HFF-Myc (cell line): ENCODE measurements around the gene FYB1.

Source experiments
- DNase-seq: peaks from one replicate; pipeline ENCODE4 v3.0.0-alpha.2; 2011; ENCODE audit warnings: low read depth; ENCODE audit errors: extremely low read depth
- H3K4me3 ChIP-seq: replicated peaks from 2 replicates; pipeline ENCODE4 v1.5.1; 2011; ENCODE audit warnings: low read depth, mild to moderate bottlenecking, control low read depth, low read length
- CTCF ChIP-seq: IDR thresholded peaks from 2 replicates; pipeline ENCODE4 v1.5.1; 2012; ENCODE audit warnings: mild to moderate bottlenecking, low read depth, low read length, control low read depth; ENCODE audit errors: missing control alignments

The FYB1 gene

GRCh38 chr5:39118638-39119037 is 100.7 kb downstream of the FYB1 start:
- DNase-seq = no peak
- no peak for TF ChIP-seq CTCF
- H3K4me3 ChIP-seq = no peak overlapping the region

GRCh38 chr5:39117401-39117800 is 102.0 kb downstream of the FYB1 start:
- no peak for DNase-seq
- no peak overlapping the region for H3K4me3 ChIP-seq
- TF ChIP-seq CTCF = no peak

- no peak for DNase-seq
- no peak for TF ChIP-seq CTCF
Measured at GRCh38 chr5:39116344-39117170, 102.8 kb downstream of the FYB1 start.

GRCh38 chr5:39115644-39116343 is 103.6 kb downstream of the FYB1 start:
- H3K4me3 ChIP-seq = no peak overlapping the region
- TF ChIP-seq CTCF = no peak
- DNase-seq = no peak

More at GRCh38 chr5:39116344-39117170, 102.8 kb downstream of the FYB1 start:
- no peak overlapping the region for H3K4me3 ChIP-seq

- H3K4me3 ChIP-seq = no peak overlapping the region
- TF ChIP-seq CTCF = no peak
- DNase-seq = no peak
Measured at GRCh38 chr5:39114155-39114554, 105.2 kb downstream of the FYB1 start.

GRCh38 chr5:39113354-39113953 is 105.9 kb downstream of the FYB1 start:
- no peak for TF ChIP-seq CTCF
- H3K4me3 ChIP-seq = no peak overlapping the region
- no peak for DNase-seq
